Endothelial cell of umbilical vein (primary cell): ENCODE measurements around the gene CTIF. TPM values are rescaled to one million over a fixed set of nuclear protein-coding genes. Genes with fewer than 3 reads are reported as not detected.

Source experiments
- BruUV-seq: library from RNA; stranded (reverse); fragments of 400-500 nt; replicated peaks from 2 replicates; lab custom pipeline; 2021; lab: Mats Ljungman, UMichigan
- CTCF ChIA-PET: fragments of 300-600, 350-600 bp; sonication (Branson Sonifier 250); formaldehyde crosslinking; loops from one replicate; lab custom pipeline; 2021; ENCODE audit warnings: antibody characterized with exemption, inconsistent platforms; lab: Charles Lee
- POLR2A ChIA-PET: fragments of 300-600, 350-600 bp; sonication (Branson Sonifier 250); formaldehyde crosslinking; loops from one replicate; lab custom pipeline; 2021; ENCODE audit warnings: antibody characterized with exemption, inconsistent platforms; lab: Charles Lee
- DNase-seq: peaks from one replicate; pipeline ENCODE4 v3.0.0-alpha.2; 2011; ENCODE audit warnings: low read depth, low spot score
- FAIRE-seq: peaks from 2 replicates; lab custom pipeline; 2011; peaks lifted over from hg19 to GRCh38; lab: Jason Lieb, UNC
- H2AFZ ChIP-seq: 2 replicates; pipeline ENCODE4 v1.6.0; 2012; ENCODE audit warnings: low read depth, low read length, control low read depth, inconsistent platforms
- H3K27ac ChIP-seq: 2 replicates; pipeline ENCODE4 v1.5.1; 2011; ENCODE audit warnings: low read depth, mild to moderate bottlenecking, control low read depth, low read length, moderate library complexity; ENCODE audit not compliant: insufficient read depth
- H3K27me3 ChIP-seq, 2 experiments: 2 replicates each; pipeline versions ENCODE4 v1.6.0 to v1.6.1; 2011; ENCODE audit warnings: low read length in 2 of 2, mixed read lengths in 1 of 2; ENCODE audit not compliant: control insufficient read depth in 2 of 2, insufficient read depth in 2 of 2
- H3K36me3 ChIP-seq, 2 experiments: 2 replicates in 1 of 2; 3 replicates in 1 of 2; pipeline ENCODE4 v1.5.1; 2011; ENCODE audit warnings: low read length in 2 of 2, mild to moderate bottlenecking in 1 of 2, moderate library complexity in 1 of 2; ENCODE audit not compliant: control insufficient read depth in 2 of 2, insufficient read depth in 2 of 2; ENCODE audit errors: extremely low read depth in 1 of 2
- H3K4me1 ChIP-seq: 3 replicates; pipeline ENCODE4 v1.5.1; 2011; ENCODE audit warnings: mild to moderate bottlenecking, low read length; ENCODE audit not compliant: control insufficient read depth, insufficient read depth; ENCODE audit errors: extremely low read depth
- H3K4me2 ChIP-seq: 2 replicates; pipeline ENCODE4 v1.6.1; 2011; ENCODE audit warnings: low read length, control low read depth, mixed read lengths; ENCODE audit not compliant: insufficient read depth
- H3K4me3 ChIP-seq, 3 experiments: fragments of 200-600 bp in 1 of 3; sonication (generic), shearing (Covaris generic) in 1 of 3; replicated peaks in 1 of 3; 2 replicates each; pipeline ENCODE4 v1.5.1; 2011 to 2016; ENCODE audit warnings: control low read depth in 3 of 3, low read length in 3 of 3, mild to moderate bottlenecking in 2 of 3, inconsistent platforms in 1 of 3, low read depth in 1 of 3, moderate library complexity in 1 of 3; ENCODE audit not compliant: insufficient read depth in 1 of 3
- H3K79me2 ChIP-seq: 2 replicates; pipeline ENCODE4 v1.6.0; 2012; ENCODE audit warnings: low read length, inconsistent platforms; ENCODE audit not compliant: control insufficient read depth, insufficient read depth
- H3K9ac ChIP-seq: replicated peaks from 2 replicates; pipeline ENCODE3; 2011; ENCODE audit warnings: low read length, control low read depth; ENCODE audit not compliant: insufficient read depth; ENCODE audit errors: extremely low read depth
- H3K9me1 ChIP-seq: replicated peaks from 3 replicates; pipeline ENCODE4 v1.6.0; 2011; ENCODE audit warnings: mild to moderate bottlenecking, low read length; ENCODE audit not compliant: control insufficient read depth, insufficient read depth; ENCODE audit errors: extremely low read depth
- H3K9me3 ChIP-seq: replicated peaks from 2 replicates; pipeline ENCODE4 v1.5.1; 2012; ENCODE audit warnings: low read length, inconsistent platforms; ENCODE audit not compliant: control insufficient read depth, insufficient read depth
- H4K20me1 ChIP-seq: replicated peaks from 2 replicates; pipeline ENCODE3; 2011; ENCODE audit warnings: mild to moderate bottlenecking, low read length; ENCODE audit not compliant: control insufficient read depth, insufficient read depth; ENCODE audit errors: extremely low read depth
- EZH2 ChIP-seq: IDR thresholded peaks from 2 replicates; pipeline ENCODE4 v1.6.1; 2012; ENCODE audit warnings: borderline replicate concordance, low read depth, mild to moderate bottlenecking, moderate library complexity, low read length, inconsistent platforms; ENCODE audit not compliant: severe bottlenecking
- FOS ChIP-seq: IDR thresholded peaks from 2 replicates; pipeline ENCODE4 v1.6.1; 2011; ENCODE audit warnings: mild to moderate bottlenecking, low read length, moderate library complexity, borderline replicate concordance; ENCODE audit not compliant: insufficient read depth
- GATA2 ChIP-seq: IDR thresholded peaks from 2 replicates; pipeline ENCODE4 v1.7.0; 2011; ENCODE audit warnings: low read depth, mild to moderate bottlenecking, moderate library complexity, mixed read lengths, low read length; ENCODE audit not compliant: insufficient read length, insufficient read depth
- JUN ChIP-seq: IDR thresholded peaks from 2 replicates; pipeline ENCODE4 v1.6.1; 2011; ENCODE audit warnings: borderline replicate concordance, low read depth; ENCODE audit not compliant: insufficient read length, insufficient read depth
- MYC ChIP-seq: IDR thresholded peaks from one replicate; pipeline ENCODE4 v1.6.1; 2011; ENCODE audit warnings: mild to moderate bottlenecking, low read depth, low read length
- POLR2A ChIP-seq: IDR thresholded peaks from 2 replicates; pipeline ENCODE4 v1.6.1; 2012; ENCODE audit warnings: low read depth, mild to moderate bottlenecking, control low read depth, low read length
- POLR2AphosphoS5 ChIP-seq: IDR thresholded peaks from 2 replicates; pipeline ENCODE4 v1.6.1; 2012; ENCODE audit warnings: low read depth, mild to moderate bottlenecking, control low read depth, low read length, moderate library complexity; ENCODE audit not compliant: insufficient read depth
- dilution Hi-C: fragments of 300-500 bp; cut with MboI; formaldehyde crosslinking; loops from one replicate; pipeline ENCODE4 v1.15.0; 2019; ENCODE audit warnings: low sequenced_read_pairs; ENCODE audit not compliant: extremely low pct_ligation_motif_present
- intact Hi-C: fragments of 100-400 bp; cut with micrococcal nuclease; formaldehyde crosslinking; loops from one replicate; pipeline ENCODE4 v1.10.0; 2022
- polyA plus RNA-seq, 4 experiments: library from polyadenylated mRNA; depleted of rRNA in 3 of 4; stranded (reverse) in 3 of 4; unstranded in 1 of 4; fragments of >200 nt; gene quantifications; 2 replicates each; pipeline versions ENCODE4 v1.2.1 to v1.2.3, GENCODE V29; 2011 to 2012; ENCODE audit warnings: missing spikeins in 1 of 4
- total RNA-seq: library from RNA; stranded (reverse); gene quantifications from 2 replicates; pipeline ENCODE4 v1.2.3, GENCODE V29; 2021
- TF ChIP-seq, protein P1 (sequence below), 2 donors: IDR thresholded peaks; 1 replicate in 1 of 2; 2 replicates in 1 of 2; pipeline ENCODE4 v1.5.1; 2011; ENCODE audit warnings: low read length in 2 of 2, mild to moderate bottlenecking in 2 of 2, moderate library complexity in 2 of 2, control low read depth in 1 of 2, inconsistent platforms in 1 of 2, low read depth in 1 of 2; ENCODE audit not compliant: insufficient read depth in 1 of 2; ENCODE audit errors: extremely low read depth in 1 of 2
- TF ChIP-seq, protein P2 (sequence below): IDR thresholded peaks from 2 replicates; pipeline ENCODE4 v1.6.1; 2011; ENCODE audit not compliant: insufficient read depth, insufficient read length

Gene CTIF
- total and polyA plus RNA-seq, 2 donors (not counting 3 experiments of a cell fraction or from before 2014, with no cell fraction given) = 20.9 to 57.7 TPM

DNA sequence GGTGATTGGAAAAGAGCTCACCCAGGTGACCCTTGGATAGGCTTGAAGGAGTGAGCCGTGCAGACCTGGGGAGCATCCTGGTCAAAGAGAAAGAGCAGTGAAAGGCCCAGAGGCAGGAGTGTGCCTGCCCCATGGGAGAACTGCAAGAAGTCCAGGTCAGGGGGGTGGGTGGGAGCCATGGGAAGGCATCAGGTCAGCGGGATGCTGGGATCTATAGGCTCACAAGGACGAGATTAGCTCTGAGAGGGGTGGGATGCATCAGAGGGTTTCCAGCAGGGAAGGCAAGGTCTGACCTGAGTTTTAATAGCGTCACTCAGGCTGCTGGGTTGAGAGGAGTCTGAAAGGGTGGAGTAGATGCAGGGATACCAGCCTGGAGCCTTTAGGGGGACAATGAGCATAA lies 253.3 kb downstream of the CTIF start:
- Histone ChIP-seq H2AFZ (no peak overlapping the region), H4K20me1 (no peaks in the 10 kb centered on the region), H3K36me3 (no peaks in the 10 kb centered on the region), H3K27me3 (no peaks in the 10 kb centered on the region), H3K9me3 (no peaks in the 10 kb centered on the region), H3K4me1 (peaks cover 15% of the 10 kb centered on the region), H3K9ac (no peak overlapping the region), H3K4me2 (no peak overlapping the region), H3K27ac (no peak overlapping the region), H3K79me2 (no peaks in the 10 kb centered on the region), H3K9me1 (no peaks in the 10 kb centered on the region), H3K4me3 (no peak overlapping the region)
- CTCF ChIA-PET = interaction anchor here (1.5 to 2.9 kb wide), 4 partner anchors 9 to 16 kb away, joined by 4 to 15 read pairs (median 5); no protein-coding TSS in a partner anchor
- dilution Hi-C loops (no loop called here), intact Hi-C loops (no loop called here)
- TF ChIP-seq POLR2A (no peak), EZH2 (no peak), MYC (no peak)
- FAIRE-seq (no peak), DNase-seq (no peak)
- no TSS peak for BruUV-seq
- POLR2A ChIA-PET = no interaction called here

DNA sequence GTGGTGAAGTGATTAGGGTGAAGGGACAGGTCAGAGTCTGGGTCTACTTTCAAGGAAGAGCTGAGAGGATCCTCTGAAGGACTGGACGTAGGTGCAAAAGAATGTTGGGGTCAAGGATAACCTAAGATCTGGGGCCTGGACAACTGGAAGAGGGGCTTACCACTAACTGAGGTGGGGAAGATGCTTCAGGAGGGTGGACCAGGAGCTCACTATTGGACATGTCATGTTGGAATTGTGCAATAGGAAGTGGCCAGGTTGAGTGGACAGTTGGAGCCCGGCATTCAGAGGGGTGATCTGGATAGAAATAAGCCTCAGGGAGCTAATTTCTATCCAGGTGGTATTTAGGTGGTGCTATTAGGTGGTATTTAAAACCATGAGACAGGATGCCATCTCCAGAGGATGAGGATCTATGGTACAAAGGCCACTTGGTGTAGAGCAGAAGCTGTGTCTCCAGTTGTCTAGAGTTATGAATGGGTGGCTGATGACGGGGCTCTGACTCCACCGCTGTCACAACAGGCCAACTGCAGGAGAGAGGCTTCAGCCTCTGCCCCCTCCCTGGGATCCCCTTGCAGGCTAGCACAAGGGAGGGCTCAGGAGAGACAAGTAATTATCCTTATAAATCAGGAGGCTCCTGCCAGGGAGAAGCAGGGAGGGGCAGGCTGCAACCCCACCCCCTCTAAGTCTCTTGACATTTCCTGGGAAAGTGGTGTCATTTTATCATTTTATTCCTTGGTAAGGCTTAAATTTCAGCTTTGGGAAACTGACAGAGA lies 254.0 kb downstream of the CTIF start:
- Histone ChIP-seq H3K9me3 (no peaks in the 10 kb centered on the region), H4K20me1 (no peaks in the 10 kb centered on the region), H3K27ac (no peak overlapping the region), H3K79me2 (no peaks in the 10 kb centered on the region), H3K36me3 (no peaks in the 10 kb centered on the region), H3K4me3 (no peak overlapping the region), H2AFZ (no peak overlapping the region), H3K4me2 (no peak overlapping the region), H3K4me1 (peaks cover 15% of the 10 kb centered on the region), H3K27me3 (no peaks in the 10 kb centered on the region), H3K9me1 (no peaks in the 10 kb centered on the region), H3K9ac (no peak overlapping the region)
- FAIRE-seq (no peak), DNase-seq (no peak)
- POLR2A ChIA-PET = no interaction called here
- no TSS peak for BruUV-seq
- dilution Hi-C loops = no loop called here
- TF ChIP-seq EZH2 = no peak
- TF ChIP-seq FOS = no peak
- TF ChIP-seq, protein P1, sequence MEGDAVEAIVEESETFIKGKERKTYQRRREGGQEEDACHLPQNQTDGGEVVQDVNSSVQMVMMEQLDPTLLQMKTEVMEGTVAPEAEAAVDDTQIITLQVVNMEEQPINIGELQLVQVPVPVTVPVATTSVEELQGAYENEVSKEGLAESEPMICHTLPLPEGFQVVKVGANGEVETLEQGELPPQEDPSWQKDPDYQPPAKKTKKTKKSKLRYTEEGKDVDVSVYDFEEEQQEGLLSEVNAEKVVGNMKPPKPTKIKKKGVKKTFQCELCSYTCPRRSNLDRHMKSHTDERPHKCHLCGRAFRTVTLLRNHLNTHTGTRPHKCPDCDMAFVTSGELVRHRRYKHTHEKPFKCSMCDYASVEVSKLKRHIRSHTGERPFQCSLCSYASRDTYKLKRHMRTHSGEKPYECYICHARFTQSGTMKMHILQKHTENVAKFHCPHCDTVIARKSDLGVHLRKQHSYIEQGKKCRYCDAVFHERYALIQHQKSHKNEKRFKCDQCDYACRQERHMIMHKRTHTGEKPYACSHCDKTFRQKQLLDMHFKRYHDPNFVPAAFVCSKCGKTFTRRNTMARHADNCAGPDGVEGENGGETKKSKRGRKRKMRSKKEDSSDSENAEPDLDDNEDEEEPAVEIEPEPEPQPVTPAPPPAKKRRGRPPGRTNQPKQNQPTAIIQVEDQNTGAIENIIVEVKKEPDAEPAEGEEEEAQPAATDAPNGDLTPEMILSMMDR (IDR thresholded peaks at IDR 0.05; ENCODE audit: extremely low read depth in 1 of 2, insufficient read depth in 1 of 2, low read depth in 1 of 2, low read length in 2 of 2) = no peak
- TF ChIP-seq POLR2AphosphoS5 = no peak
- TF ChIP-seq GATA2 = no peak
- no peak for TF ChIP-seq JUN
- no peak for TF ChIP-seq POLR2A
- no peak for TF ChIP-seq MYC
- TF ChIP-seq, protein P2, sequence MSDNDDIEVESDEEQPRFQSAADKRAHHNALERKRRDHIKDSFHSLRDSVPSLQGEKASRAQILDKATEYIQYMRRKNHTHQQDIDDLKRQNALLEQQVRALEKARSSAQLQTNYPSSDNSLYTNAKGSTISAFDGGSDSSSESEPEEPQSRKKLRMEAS = no peak
- intact Hi-C loops = no loop called here
- CTCF ChIA-PET = interaction anchor here (1.0 to 1.5 kb wide), 2 partner anchors 16 to 48 kb away, joined by 3 to 4 read pairs; no protein-coding TSS in a partner anchor
